HG03066 (cell line): ENCODE results near the gene RAB40C.

Experiments used
- ATAC-seq: cut with Tn5 transposase; IDR thresholded peaks from one replicate; pipeline ENCODE4 v1.9.1; 2021; ENCODE audit warnings: low read depth; ENCODE audit not compliant: unreplicated experiment

Gene RAB40C

GRCh38 chr16:574021-574760, 15.7 kb upstream of the RAB40C start:
- no peak for ATAC-seq

DNA sequence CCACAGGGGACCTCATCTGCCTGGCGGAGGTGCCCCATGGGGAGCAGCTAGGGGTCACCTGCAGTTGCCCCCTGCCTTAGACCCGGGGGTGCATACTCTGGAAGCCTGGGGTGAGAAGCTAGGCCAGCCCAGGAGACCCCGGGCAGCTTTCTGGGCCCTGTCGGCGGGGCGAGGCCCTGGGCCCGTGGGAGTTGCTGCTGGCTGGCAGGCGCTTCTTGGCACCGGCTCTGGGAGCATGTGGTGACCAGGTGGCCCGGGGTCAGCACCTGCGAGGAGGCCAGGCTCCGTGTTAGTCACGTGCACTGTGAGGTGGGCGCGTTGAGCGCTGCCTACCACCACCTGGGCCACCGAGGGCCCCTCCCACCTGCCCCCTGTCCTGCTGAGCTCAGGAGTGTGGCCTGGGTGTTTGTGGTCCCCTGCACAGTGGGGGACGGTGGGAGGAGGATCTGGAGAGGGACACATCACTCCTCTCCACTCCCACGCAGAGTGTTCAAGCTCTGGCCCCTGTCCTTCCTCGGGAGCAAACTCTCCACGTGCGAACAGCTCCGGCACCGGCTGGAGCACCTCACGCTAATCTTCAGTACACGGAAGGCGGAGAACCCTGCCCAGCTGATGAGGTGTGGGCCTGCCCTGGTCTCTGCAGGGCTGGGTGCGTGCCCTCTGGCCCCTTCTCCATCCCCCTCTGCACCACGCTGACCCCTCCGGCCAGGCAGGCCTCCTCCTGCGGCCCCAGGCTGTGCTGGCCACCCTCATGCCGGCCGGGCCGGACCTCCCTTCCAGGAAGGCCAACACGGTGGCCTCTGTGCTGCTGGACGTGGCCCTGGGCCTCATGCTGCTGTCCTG, 14.3 kb upstream of the RAB40C start:
- ATAC-seq = no peak

GRCh38 chr16:576197-576822, 13.6 kb upstream of the RAB40C start:
- no peak for ATAC-seq

DNA sequence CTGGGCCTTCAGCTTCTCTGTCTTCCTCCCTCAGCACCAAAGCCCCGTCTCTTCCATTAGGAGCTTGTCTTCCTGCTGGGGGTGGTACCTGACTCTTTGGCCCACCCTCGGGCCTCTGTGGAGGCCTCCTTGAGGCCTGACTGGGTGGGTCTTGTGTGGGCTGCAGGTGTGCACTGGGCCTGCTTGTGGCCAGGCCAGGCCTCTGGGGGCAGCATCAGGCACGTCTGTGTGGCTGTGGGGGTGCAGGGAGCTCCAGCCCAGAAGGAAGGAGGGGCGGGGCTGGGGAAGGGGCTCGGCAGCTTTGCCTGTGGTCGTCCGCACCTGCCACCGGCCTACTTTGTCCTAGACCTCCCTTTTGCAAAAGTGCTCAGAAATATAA, 13.1 kb upstream of the RAB40C start:
- no peak for ATAC-seq

DNA sequence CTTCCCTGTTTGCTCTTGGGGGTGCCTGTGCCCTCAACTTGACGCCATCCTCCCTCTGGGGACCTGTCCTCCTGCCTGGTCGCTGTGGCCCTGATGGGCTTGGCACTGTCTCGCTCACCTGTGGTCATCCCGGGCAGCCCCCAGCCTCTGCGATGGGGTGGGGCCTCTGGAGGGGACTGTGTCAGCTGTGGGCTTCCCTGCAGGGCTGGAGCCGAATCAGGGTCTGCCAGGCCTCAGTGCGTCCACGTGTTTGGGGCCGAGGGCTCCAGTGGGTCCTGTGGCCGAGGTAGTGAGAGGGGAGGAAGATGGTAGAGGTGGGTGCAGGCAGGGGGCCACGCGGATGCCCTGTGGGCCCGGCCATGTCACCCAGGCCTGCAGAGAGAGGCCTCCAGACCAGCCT, 12.1 kb upstream of the RAB40C start:
- ATAC-seq = no peak

- no peak for ATAC-seq
These were observed 11.5 kb upstream of the RAB40C start for GRCh38 chr16:578232-578869.

DNA sequence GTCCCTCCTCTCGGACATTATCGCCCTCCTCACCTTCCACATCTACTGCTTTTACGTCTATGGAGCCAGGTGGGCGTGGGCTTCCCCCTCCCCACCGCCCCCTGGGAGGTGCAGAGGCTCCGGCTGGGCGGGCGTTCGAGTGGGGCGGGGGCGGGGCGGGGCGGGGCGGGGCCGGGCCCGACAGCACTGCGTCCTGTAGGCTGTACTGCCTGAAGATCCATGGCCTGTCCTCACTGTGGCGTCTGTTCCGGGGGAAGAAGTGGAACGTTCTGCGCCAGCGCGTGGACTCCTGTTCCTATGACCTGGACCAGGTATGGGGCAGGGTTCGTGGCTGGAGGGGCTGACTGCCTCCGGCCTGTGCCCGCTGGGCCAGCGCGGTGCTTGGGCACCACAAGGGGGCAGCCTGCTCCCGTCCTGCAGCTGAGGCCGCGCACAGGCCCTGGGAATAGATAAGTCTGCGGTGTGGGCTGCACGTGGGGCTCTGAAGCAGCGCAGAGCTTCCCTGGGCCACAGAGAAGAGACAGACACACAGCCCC, 10.9 kb upstream of the RAB40C start:
- ATAC-seq = no peak

- no peak for ATAC-seq
These were observed 9.5 kb upstream of the RAB40C start for GRCh38 chr16:580141-580945.

GRCh38 chr16:580946-581498, 8.8 kb upstream of the RAB40C start:
- ATAC-seq = no peak

DNA sequence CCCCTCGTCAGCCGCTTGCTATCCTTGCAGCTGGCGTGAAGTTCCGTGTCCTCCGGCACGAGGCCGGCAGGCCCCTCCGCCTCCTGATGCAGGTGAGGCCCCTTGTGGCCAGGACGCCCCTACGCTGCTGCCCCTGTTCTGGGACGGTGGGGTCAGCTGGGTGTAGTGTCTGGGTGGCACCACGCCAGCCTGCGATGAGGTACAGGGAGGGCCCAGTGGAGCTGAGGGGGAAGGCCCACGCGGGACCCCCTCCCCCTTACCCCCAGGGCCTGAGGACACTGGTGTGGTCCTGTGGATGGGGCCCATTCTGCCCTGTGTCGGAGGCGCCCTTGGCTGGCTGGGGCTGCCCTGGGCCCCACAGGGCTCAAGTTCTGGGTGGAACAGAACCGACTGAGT, 7.7 kb upstream of the RAB40C start:
- no peak for ATAC-seq

- no peak for ATAC-seq
These were observed 7.1 kb upstream of the RAB40C start for GRCh38 chr16:582614-583331.

DNA sequence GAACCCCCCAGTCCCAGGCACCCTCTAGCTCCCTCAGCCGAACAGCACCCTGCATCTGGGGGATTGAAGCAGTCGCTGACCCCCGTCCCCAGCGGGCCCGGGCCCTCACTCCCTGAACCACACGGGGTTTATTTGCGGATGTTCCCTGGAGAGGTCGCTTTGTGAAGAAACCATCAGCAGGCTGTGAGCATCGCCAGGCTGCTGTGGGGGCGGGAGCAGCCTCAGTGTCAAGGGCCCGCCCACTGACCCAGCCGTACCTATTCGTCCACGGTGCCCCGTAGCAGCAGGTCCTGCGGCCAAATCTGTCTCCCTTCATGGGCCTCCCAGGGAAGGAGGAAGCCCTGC, 6.4 kb upstream of the RAB40C start:
- no peak for ATAC-seq

DNA sequence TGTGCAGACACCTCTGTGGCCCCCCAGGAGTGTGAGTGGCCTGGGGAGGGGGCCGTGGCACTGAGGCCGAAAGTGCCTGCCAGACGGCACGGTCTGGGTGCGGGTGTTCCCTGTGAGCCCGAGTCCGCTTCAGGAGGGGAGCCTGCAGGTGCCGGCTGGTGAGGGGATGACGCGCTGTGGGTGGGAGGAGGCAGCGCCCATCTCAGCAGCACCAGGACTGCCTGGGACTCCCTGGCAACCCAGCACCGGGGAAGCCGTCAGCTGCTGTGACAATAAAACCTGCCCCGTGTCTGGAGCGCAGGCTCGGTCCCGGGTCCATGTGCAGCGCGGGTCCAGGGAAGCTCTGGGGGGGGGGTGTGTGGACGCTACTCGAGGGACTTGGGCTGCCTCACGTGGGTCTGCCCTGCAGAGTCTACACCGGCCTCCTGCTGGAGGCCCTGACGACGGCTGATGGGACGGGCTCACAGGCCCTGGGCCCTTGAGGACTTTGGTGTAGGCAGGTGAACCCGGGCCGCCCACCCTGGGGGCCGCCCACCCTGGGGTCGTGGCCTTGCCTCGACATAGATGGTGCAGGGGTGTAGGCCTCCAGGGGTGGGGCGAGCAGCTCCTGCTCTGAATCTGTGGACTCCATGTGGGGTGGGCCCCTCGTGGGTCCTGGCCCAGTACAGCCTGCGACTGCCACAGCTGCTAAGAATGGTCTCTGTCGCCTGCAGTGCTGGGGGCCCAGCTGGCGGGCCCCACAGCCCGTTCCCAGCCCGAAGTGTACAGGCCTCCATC, 5.9 kb upstream of the RAB40C start:
- ATAC-seq = no peak

DNA sequence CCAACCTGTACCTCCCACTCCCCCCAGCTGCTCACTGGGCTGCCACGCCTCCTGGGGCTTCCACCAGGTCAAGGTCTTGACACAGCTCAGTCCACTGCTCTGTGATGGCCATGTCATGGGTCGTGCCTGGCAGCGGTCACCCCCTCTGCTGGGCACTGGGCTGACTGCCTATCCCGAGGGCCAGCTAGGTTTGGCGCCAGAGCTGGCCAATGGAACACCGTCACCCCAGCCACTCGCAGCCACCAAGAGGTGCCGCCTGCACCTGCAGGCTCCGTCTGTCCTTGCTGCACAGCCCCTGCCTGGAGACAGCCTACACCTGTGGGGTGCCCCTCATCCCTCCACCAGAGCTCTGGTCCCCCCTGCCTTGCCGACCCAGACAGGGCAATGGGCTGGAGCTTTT, 4.5 kb upstream of the RAB40C start:
- ATAC-seq = no peak

- no peak for ATAC-seq
These were observed 3.7 kb upstream of the RAB40C start for GRCh38 chr16:586047-586644.

DNA sequence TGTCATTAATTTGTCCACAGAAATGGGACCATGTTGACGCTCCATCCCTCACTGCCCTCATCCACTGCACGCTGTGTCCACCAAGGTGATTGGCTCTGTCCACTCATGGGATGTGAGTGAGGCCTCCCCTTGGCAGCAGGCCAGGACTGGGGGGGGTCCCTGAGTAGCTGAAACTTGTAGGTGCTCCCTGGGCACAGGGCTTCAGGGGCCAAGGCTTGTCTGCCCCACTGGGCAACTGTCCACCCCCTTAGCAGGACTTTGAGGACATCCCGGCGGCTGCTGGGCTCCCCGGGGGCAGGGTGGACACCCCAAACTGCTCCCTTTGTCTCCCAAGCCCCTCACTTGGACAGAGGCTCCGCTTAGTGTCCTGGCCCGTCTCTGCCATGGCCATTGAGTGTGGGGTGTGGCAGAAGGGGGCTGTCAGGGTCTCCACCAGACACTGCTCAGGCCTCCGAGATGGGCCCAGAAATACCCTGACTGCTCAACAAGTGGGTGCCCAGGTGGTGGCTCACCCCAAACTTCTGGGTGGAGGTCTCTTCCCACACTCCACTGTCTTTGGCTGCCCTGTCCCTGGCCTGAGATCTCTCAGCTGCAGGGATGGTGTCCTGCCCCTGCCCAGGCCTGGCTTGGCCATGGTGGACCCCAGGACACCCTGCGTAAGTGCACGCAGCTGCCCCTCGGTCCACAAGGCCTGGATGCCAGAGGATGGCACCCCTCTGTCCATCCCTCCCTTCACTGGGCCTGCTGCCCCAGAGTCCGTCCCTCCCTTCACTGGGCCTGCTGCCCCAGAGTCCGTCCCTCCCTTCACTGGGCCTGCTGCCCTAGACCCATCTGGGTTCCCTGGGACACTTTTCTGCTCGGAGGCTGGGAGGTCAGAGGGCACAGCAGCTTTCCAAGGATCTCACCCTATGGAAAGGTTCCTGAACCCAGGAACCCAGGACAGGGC, 2.9 kb upstream of the RAB40C start:
- no peak for ATAC-seq

DNA sequence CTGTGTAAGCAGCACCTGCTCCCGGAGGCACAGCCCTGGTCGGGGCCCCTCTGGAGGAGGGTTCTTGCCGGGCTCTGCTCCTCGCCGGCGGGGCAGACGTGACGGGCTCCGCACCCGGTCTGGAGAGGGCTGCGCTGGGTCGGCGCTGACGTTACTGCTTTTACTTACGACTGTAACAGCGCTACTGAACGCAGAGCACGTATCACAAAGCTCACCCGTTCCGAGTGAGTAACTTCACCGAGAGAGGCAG, 1.3 kb upstream of the RAB40C start:
- peak; percentile 5 for ATAC-seq
